ENCODE results near the gene FOXP1.

FOXP1 gene

DNA sequence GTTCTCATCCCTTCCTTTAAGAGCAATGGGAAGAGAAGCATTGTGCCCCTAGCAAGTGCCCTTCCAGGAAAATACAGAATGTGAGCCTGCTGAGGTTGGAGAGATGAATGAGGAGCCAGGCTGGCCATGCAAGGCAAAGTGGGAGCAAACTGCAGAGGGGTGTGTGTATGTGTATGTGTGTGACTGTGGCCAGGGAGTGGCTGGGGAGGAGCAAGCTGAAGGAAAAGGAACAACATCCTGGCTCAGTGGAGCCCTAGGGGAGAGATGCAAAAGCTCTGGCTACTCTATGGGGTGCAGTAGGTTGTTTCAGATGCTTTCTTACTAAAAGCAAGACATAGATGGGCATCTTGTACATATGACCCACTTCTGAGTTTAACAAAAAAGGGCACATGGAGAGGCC, 20.6 kb downstream of the FOXP1 start:
- no peak for DNase-seq

DNA sequence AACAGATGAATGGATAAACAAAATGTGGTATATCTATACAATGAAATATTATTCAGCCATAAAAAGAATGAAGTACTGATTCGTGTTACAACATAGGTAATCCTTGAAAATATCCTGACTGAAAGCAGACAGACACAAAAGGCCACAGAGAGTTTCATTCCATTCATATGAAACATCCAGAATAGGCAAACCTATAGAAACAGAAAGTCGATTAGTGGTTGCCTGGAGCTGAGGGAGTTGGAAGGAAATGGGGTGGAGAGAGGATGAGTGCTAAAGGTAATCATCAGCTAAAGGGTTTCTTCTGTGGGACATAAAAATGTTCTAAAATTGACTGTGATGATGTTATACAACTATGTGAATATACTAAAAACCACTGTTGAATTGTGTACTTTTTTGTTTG, 22.9 kb downstream of the FOXP1 start:
- DNase-seq, result no peak

DNA sequence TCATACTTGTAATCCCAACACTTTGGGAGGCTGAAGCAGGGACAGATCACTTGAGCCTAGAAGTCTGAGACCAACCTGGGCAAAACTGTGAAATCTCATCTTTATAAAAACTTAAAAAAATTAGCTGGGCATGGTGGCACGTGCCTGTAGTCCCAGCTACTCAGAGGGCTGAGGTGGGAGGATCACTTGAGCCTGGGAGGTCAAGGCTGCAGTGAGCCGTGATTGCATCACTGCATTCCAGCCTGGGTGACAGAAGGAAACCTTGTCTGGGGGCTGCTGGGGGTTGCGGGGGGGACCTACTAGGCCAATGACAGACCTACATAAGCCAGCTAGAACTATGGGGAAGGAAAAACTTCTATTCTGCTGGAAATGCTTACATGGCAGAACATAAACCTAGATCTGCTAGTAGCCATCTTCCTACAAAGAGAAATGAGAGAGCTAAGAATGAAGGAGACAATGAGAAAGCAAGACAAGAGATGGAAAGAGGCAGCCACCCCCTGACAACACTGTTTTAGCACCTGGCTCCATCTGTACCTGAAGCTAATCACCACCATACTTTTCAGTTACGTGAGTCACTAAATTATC, 23.9 kb downstream of the FOXP1 start:
- DNase-seq, result no peak

DNA sequence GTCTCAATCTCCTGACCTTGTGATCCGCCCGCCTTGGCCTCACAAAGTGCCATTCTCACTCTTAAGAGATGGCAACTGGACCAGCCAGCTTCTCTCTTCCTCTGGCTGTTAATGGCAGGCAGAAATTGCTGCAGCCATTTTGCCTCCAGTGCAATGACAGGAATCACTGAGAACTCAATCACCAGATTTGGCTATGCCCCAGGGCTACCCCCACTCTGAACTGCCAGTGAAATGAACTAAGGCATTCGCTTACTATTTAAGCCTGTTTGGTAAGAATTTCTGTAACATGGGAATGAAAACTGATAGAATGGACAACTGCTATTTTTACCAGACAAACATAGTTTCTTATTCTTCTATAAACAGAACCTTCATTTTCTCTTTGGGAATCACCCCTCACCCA, 24.5 kb downstream of the FOXP1 start:
- no peak for DNase-seq

DNA sequence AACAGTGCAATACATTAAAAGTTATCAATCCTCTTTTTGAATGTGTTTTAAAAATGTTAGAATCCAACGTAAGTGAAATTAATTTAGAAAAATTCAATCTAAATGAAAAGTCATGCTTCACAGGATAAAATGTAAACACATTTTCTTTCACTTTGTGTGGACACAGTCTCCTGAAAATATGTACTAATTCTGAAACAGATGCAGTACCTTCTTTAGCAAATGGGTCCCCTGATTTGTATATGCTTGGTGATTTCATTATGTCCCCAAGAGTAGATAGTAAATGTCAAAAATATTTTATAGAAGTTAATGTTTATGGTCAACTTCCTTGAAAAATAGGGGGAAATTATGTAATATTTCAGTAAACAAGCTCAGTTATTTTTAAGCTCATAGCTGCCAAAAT, 28.9 kb downstream of the FOXP1 start:
- DNase-seq, result no peak

DNA sequence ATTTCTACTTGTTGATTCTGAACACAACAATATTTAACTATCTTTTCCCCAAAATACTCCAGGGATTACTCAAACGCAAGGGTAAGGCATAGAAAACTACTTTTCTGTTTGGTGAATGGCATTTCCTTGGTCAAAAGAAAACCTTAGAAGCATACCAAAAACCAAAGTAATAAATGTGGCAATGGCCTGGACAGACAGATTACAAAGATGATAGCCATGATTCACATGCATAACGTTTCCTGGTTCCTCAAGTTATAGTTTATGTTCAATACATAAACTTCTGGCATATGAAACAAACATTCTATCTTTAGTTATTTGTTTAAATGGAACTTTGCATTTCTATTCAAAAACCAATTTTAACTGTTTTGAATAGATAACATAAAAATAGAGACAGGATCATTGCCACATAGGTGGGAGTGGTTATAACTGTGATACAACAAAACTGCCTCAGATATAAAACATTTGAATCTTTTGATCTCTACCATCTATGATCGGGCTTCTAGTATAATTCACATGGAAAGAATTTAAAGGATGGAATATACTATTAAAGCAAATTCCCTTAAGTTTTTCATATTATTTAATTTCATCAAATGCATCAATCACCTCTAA, 32.1 kb downstream of the FOXP1 start:
- no peak for DNase-seq

DNA sequence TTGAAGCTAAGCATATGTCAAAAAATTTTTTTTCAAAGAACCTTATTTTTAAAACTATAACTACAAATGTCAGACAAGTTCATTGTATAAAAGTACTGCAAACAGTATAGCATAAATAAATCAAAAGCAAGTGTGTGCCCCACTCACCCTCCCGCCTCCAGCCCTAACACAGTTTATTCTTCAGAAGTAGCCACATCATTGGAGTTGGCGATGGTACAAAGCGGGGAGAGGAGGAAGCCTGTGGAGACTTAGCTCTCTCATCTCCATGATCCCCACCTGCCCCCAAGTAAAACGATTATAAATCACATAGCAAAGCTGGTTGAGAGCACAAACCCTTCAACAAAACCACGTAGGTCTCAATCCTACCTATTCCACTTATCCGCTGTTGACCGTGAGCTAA, 33.6 kb downstream of the FOXP1 start:
- DNase-seq, result no peak

DNA sequence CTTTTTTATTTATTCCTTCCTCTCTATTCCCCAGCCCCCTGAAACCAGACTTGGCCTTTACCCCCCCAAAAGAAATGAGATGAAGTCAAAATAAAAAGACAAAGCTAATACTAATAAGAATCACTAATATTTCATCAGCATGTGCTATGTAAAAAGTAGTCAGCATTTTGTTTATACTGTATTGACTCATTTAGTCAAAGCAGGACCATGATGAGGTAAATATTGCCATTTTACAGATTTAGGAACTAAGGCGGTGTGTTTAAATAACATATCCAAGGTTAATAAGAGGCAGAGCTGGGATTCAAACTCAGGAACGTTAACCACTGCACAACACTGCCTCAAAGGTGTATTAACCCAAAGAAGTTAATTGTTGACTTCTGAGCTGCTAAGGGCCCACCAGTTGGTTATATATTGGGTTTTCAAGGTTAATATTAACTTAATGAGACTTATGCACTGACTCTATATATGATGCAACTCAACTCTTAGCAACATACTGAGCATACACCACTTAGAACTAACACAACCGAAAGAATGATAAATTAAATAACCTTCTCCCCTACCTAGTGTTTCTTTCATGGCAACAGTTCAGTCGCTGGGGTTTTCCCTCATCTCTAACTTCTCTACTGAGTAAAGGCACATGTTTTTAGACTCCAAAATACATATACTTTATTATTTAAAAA, 34.7 kb downstream of the FOXP1 start:
- no peak for DNase-seq

DNA sequence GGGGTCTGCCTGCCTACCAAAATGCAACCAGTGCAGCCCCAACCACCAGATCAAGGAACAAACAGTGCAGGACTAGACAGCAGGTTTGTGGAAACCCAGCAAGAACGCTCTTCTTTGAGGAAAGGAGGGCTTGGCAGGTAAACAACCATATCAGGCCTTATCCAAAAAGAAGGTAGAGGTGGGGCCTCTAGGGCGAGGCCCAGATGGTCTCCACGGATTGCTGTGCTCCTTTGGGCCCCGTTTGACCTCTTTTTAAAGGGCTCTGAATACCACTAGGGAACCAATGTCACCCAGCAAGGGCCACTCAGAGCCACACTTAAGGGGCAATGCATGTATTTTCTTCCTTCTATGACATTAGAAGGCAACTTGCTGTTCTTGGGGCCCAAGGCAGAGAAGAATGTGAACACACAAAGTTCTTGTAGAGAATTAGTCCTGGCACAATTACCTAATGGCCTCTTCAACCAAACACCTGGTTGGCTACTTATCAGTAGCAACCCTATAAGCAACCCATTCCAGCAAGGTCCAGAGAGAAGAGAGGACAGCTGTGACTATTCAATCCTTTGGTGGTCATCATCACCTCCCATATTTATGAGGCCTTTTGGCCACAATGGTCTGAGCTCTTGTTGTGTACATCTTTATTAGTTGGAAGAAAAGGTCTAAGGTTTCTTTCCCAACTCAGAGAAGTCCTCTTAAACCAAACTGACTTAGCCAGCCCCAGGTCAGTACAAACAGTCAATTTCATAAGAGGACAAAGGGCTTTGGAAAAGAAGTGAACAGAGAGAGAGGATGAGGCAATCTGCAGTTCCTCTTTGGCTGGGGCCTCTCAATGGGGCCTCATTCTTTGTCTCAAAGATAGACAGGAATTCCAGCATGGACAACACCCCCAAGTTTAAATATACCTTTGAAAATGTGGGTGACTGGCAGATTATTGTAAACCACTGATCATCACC, 36.0 kb downstream of the FOXP1 start:
- no peak for DNase-seq

DNA sequence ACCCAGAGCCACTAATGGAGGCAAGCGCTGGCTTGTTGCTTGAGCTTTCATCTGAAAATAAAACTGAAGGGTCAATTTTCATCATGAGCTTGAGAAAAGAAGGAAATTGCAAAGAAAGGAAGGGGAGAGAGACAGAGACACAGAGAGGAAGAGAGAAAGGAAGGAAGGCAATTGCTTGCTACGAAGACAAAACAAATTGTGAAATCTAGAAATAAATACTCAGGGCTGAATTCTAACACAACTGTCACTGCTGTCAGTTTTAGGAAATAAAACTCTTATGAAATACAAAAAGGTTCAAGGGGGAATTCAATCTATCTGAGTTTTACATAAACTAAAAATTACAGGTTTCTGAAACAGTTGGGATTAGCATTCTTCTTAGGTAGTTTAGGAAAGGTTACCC, 36.7 kb downstream of the FOXP1 start:
- DNase-seq, result no peak

DNA sequence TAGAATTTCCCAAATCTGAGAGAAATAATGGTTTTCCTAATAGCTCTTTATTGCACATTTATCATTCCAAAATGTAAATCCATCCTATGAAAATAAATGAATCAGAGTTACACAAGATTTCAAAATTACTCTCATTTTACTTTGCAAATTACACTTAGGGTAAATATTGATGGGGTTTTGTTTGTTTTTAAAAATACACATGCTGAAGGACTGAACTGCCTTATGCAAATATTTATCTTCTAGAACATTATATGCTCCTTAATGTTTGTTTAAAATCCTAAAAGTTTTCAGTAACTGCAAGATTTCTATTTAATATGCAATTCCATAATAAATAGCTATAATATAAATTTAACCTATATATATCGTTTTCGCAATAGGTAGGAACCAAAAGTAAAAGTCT, 38.2 kb downstream of the FOXP1 start:
- no peak for DNase-seq

DNA sequence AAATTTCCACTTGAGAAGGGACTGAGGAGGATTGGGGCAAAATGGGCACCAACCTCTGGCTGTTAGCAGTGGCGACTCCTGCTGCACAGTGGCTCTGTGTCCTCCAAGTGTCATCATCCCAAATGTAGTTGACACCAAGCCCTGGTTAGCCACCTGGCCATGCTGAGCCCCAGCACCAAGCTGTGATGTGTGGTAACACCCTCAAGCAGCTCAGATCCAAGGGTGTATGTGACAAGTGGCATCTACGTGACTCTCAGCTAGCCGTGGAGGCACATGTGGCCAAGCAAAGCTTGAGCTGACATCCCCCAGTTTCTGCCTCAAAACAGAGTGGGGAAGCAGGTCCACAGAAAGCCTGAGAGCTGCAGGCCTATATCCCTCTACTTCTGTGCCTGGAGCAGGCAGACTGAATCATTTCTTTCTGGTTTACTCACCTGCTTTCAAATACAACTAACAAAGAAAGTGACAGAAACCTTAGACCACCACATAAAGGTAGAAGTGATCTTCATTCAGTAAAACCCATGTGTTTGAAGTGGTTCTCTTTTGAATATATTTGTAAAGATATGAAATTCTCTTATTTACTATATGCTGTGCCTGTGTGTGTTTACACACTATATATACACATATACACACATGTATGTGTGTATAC, 40.0 kb downstream of the FOXP1 start:
- no peak for DNase-seq

DNA sequence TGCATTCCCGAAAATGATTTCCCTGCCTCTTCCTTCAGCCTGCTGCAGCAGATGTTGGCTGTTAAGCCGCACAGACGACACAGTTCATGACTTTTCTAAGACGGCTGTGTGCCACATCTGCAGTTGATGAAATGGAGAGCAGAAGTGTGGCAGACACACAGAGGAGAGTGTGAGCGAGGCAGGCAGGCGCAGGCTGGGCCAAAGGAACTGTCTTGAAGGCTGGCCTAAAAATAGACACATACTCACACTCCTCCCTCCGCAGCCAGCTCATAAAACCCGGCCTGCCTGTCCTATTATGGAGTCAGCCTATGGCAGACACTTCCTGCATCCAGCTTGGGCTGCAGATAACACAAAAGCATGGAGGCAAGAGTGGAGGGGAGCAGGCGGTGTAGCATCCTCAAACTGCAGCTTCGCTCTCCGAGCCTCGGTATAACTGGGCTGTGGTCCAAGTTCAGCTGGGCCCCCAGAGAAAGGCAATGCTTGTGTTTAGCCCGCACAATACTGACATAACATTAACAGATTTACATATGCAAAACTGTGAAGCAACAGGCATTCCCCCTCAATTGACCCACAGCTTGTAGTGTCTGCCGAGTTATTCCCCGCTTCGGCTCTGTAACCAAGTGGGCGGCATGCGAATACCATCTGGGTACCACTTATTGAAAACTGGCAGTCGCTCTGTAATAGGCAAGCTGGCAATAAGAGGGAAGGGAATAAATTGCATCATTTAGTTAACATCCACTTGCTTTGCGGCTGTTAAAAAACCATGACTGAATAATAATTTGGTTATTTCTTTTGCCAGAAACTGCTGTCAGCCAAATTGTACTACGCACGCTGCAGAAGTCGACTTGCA, 40.8 kb downstream of the FOXP1 start:
- DNase-seq, result no peak

DNA sequence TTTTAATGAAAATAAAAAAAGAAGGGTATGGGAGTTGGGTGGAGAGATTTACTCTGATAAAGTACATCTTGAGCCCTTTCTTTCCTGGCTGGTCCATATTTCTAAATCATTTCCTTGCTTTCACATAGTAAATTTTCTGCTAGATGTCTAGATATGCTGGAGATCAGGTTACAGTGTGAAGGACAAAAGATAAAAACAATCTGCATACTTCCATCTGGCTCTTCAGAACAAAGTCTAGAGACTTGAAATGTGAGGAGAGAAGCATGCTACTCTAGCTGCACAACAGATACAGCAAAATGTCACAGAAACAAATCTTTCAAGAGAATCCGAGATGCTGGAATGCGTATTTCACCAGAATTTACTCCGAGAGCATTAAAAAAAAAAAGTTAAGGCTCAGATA, 42.2 kb downstream of the FOXP1 start:
- DNase-seq, result no peak

DNA sequence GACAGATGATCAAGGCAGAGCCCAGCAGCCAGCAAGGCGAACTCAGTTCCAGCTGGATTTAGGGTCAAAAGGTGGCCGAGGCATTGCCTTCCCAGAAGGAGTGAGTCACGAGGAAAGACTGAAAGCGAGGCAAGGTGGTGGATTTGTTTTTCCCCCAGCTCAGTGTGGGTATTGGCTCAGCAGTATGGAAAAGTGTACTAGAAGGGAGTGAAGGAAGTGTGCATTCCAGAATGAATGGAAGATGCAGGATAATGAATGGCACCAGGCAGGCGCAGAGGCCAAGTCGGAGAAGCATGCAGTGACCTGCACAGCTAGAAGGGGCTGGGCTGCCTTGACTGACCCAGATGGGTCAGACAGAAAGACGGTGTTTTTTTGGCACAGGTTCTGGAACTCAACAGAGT, 46.3 kb downstream of the FOXP1 start:
- DNase-seq, result no peak

DNA sequence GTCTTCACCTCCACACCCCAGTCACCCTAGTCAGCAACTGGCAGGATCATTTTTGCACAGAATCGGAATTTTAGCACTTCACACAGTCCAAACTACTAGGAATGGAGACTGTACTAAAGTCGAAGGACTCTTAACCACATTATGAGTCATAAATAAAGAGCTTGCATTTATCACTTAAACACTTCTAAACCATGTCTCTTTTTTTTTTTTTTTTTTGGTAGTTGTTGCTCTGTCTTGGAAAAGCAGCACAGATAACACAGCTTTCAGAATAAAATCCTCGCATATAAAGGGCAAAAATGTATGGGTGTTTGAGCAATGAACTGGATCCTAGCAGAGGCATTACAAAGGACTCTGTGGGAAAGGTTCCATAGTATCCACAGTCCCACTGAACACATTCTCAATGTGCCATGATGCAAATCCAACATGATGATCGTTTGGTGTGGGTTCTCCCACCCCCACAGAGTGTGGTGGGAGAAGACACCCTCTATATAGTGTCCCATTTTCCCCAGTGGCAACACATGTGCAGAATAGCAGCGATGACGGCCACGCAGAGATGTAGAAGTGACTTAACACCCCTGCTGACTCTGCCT, 47.1 kb downstream of the FOXP1 start:
- no peak for DNase-seq

DNA sequence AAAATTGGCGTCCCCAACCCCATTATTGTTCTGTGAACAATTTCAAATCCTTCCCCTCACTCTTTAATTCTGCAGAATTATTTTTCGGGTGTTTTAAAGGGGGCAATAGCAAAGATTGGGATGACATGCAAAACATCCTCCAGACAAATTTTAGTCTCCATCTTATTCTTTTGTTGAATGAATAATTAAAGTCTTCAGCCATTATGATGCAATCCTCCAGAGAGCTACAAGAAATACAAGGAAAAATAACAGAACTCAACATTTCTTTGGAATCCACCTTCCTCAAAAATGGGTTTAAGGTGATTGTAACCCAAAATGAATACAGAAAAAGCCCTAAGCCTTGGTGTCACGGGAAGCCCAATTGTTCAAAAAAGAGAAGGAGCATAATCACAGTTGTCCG, 49.9 kb downstream of the FOXP1 start:
- DNase-seq, result no peak

DNA sequence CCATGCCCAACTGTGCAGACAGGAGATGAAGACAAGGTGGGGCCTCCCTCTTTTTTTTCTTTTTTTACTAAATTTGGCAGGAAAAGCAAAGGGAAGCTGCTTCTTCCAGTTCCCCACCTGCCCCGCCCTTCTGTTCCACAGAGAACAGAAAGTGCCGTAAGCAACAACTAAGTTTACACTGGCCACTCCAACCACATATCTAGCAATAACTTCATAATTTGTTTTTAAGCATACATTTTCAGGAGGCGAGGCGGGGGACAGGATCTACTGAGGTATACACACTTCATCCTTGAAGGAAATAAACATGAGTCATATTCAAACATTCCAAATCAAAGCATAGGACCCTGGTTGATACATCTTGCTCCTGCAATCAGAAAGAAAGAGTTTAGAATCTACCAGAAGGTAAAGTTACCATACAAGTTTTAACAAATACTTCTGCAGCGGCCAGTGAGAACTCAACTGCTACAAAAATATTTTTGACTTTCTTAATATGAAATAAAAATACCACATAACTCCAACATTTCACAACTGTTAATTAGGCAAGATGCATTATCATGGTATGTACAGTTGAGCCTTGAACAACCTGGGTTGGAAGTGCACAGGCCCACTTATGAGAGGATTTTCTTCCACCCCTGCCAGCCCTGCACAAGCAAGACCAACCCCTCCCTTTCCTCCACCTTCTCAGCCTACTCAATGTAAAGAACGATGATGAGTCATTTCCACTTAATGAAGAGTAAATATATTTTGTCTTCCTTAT, 50.7 kb downstream of the FOXP1 start:
- no peak for DNase-seq

DNA sequence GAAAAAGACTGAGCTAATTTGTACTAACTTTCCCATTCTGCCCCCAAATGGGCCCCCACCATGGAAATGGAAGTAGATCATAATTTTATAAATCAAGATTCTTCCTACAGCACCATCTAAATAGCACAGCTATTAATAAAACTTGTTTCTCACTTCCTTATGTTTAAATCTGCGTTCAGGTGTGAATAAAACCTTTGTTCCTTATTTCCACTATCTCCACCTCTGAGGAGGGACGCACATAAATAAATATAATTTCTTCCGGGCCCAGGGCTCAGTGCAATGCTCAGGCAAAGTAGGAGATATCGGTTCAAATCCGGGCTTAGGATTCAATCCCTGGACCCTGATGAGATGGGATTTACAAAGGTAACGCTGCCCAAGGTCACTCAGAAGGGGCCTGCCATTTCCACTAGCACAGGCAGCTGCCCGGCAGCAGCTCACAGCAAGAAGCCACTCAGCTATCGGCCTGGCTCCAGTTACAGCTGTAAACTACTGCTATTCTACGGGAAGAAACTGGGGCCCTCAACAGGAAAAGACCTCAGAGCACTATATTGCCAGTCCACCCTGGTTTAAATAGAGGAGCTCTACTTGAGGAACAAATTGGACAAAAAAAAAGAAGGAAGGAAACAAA, 52.5 kb downstream of the FOXP1 start:
- no peak for DNase-seq

DNA sequence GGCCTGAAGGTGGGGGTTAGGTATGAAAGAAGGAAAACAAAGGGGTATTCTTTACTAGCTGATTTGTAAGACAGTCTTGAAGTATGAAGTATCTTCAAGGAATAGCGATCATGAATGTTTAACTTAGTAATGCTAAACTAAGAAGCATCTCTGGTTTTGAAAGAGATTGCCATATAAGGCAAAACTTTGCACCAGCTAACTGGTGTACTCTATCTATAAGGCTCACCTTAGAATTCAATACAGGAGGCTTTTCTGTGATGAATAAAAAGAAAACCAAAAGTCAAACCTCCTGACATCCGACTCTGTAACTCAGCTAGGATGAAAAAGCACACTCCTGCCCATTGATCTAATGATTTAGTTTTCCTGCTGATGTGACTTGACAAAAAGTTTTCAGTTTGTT, 54.7 kb downstream of the FOXP1 start:
- DNase-seq, result no peak

Data from activated CD8-positive, alpha-beta memory T cell treated with anti-CD3 and anti-CD28 coated beads, Interleukin-2, amount 50 U/mL, for 4 hours (primary cell).